ENCODE data around the gene KIF13A.

- TF ChIP-seq CTCF (IDR thresholded peaks at IDR 0.05) (no peak), POLR2A (IDR thresholded peaks at IDR 0.05) (no peak)
These were observed 29.9 kb downstream of the KIF13A start for GRCh38 chr6:17957498-17957897.
